Tibial nerve (tissue), 4 donors: ENCODE results near the gene MEP1A. TPM values are rescaled to one million over a fixed set of nuclear protein-coding genes. Genes with fewer than 3 reads are reported as not detected.

Source experiments
- DNase-seq, 2 donors: peaks; one replicate each; pipeline ENCODE4 v3.0.0-alpha.2; 2019; ENCODE audit warnings: low spot score in 2 of 2
- H3K27ac ChIP-seq, 4 donors: fragments of 200-600 bp; sonication (generic) in 3 of 4; one replicate each; pipeline ENCODE4 v1.5.1; 2017 to 2019; ENCODE audit warnings: mild to moderate bottlenecking in 1 of 4
- H3K27me3 ChIP-seq, 2 donors: fragments of 200-600 bp; sonication (generic) in 1 of 2; one replicate each; pipeline versions ENCODE4 v1.5.1 to v1.6.0; 2017 to 2019
- H3K36me3 ChIP-seq, 3 donors: fragments of 200-600 bp; sonication (generic); one replicate each; pipeline ENCODE4 v1.5.1; 2018 to 2019
- H3K4me1 ChIP-seq, 4 donors: fragments of 200-600 bp; sonication (generic) in 3 of 4; one replicate each; pipeline ENCODE4 v1.5.1; 2017 to 2019
- H3K4me3 ChIP-seq, 4 donors: fragments of 200-600 bp; sonication (generic) in 3 of 4; one replicate each; pipeline ENCODE4 v1.5.1; 2017 to 2019; ENCODE audit warnings: mild to moderate bottlenecking in 1 of 4, moderate library complexity in 1 of 4
- H3K9me3 ChIP-seq, 4 donors: fragments of 200-600 bp; sonication (generic) in 3 of 4; one replicate each; pipeline ENCODE4 v1.5.1; 2017 to 2019
- EP300 ChIP-seq, 2 donors: sonication (generic); formaldehyde crosslinking; IDR thresholded peaks; one replicate each; pipeline ENCODE4 v1.6.1; 2017; ENCODE audit warnings: antibody characterized with exemption in 2 of 2, mild to moderate bottlenecking in 1 of 2
- POLR2A ChIP-seq, 2 donors: fragments of 450-650 bp; IDR thresholded peaks; one replicate each; pipeline ENCODE4 v1.6.1; 2017; ENCODE audit warnings: antibody characterized with exemption in 2 of 2, mild to moderate bottlenecking in 2 of 2, moderate library complexity in 2 of 2
- WGBS, 2 donors: methylation state at CpG; one replicate each; pipeline ENCODE4 v1.1.5; 2018; 5-methylcytosine and 5-hydroxymethylcytosine counted together
- total RNA-seq, 4 donors: library from RNA; depleted of rRNA; stranded (reverse); fragments of >200 nt; gene quantifications; one replicate each; pipeline ENCODE4 v1.1.0, GENCODE V29; 2016
- TF ChIP-seq, protein P1 (sequence below), 5 experiments: fragments of 200-600 bp in 3 of 5; fragments of 450-650 bp in 2 of 5; sonication (generic) in 3 of 5; IDR thresholded peaks; one replicate each; pipeline ENCODE4 v1.5.1; 2016 to 2019; ENCODE audit warnings: antibody characterized with exemption in 5 of 5, mild to moderate bottlenecking in 3 of 5, moderate library complexity in 2 of 5

Gene MEP1A
- total RNA-seq, 4 donors from 2014 or later, result not detected

DNA sequence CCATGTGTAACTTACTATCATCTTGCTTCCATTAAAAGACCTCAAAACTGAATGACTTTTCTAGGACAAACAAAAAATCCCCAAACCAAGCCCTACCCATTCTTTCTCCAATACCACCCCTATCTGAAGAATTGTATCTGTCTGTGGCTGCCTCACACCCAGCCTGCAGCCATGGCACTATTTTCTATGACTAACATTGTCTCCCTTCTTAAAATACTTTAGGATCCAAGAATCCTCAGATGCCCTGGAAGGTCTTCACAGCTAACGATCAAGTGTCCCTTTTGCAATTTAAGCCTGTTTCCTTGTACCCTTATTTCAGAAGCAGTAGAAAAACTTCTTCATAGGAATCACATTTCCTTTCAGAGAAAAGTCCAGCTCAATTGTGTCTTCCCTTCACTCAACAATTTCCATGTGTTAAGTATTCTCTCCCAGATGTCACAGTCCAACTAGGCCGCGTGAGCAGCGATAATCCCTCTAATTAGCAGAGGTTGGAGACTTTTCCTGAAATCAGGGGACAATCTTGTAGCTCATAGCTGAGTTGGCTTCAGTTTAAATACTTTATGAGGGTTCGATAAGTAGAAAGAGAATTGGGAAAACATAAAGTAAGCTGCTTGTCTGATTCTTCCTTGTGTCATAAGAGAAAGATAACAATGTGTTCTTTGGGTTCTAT, 5.2 kb upstream of the MEP1A start:
- no peaks in the 10 kb centered on the region for H3K4me1 ChIP-seq
- DNase-seq, result no peak
- WGBS, 2 donors, result 89 to 90% methylated on average over 5 of the region's 5 CpGs
- H3K9me3 ChIP-seq, result no peaks in the 10 kb centered on the region
- no peak overlapping the region for H3K27ac ChIP-seq
- TF ChIP-seq, protein P1, sequence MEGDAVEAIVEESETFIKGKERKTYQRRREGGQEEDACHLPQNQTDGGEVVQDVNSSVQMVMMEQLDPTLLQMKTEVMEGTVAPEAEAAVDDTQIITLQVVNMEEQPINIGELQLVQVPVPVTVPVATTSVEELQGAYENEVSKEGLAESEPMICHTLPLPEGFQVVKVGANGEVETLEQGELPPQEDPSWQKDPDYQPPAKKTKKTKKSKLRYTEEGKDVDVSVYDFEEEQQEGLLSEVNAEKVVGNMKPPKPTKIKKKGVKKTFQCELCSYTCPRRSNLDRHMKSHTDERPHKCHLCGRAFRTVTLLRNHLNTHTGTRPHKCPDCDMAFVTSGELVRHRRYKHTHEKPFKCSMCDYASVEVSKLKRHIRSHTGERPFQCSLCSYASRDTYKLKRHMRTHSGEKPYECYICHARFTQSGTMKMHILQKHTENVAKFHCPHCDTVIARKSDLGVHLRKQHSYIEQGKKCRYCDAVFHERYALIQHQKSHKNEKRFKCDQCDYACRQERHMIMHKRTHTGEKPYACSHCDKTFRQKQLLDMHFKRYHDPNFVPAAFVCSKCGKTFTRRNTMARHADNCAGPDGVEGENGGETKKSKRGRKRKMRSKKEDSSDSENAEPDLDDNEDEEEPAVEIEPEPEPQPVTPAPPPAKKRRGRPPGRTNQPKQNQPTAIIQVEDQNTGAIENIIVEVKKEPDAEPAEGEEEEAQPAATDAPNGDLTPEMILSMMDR (IDR thresholded peaks at IDR 0.05), result no peak
- TF ChIP-seq EP300 (IDR thresholded peaks at IDR 0.05) (no peak), POLR2A (IDR thresholded peaks at IDR 0.05) (no peak)
- H3K4me3 ChIP-seq, result no peak overlapping the region
- H3K36me3 ChIP-seq, result no peaks in the 10 kb centered on the region
- H3K27me3 ChIP-seq, result no peaks in the 10 kb centered on the region

DNA sequence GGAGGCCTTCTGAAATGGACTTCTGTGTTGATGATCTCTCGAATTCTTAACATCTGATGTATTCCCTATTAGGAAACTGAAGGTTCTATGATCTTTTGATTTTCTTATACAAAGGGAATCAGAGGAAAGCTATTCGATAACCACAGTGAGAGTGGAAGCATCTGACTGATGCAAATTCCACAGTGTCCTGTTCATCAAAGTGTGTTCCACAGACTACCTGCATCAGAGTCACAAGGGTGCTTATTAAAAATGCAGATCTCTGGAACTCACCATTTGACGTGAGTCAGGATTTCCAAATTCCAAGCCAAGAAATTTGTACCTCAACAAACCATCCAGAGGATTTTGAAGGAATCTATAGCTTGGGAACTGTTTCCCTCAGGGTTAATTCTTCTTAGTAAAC, 4.4 kb upstream of the MEP1A start:
- H3K36me3 ChIP-seq, result no peaks in the 10 kb centered on the region

DNA sequence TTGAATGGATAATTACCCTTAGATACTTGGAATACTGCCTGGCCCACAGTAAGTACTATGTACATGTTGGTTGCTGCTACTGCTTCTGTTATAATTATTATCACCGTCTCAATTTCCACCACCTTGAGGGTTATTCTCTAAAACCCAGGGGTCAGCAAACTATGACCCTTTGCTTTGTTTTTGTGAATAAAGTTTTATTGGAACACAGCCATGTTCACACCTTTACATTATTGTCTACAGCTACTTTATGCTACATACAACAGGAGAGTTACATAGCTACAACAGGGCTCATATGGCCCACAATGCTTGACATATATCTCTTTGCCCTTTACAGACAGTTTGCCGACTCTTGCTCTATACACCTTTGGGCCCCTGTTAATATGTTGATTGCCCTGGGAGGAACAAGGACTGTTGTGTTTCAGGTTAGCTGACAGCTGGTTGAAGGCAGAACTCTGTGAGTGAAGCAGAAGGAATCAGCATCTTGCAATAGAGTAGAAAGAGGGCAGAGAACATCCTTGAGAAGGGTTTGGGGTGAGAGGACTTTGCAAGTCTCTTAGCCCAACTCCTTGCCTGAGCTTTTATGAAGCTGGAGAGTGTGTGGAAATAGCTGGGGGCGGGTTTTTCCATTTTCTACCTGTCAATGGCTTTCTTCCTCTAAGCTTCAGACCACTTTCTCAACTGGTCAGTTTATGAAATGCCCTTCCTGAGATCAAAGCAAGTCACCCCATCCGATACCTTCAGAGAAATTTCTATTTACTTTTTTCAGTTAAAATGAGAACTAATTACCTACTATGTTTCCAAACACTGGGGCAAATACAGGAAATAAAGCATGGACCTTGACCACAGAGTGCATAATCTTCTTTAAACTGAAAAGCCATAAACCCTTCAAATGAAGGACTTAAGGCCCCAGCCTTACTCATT, 3.5 kb upstream of the MEP1A start:
- TF ChIP-seq, protein P1 (IDR thresholded peaks at IDR 0.05), result no peak
- no peak for TF ChIP-seq EP300 (IDR thresholded peaks at IDR 0.05)
- TF ChIP-seq POLR2A (IDR thresholded peaks at IDR 0.05), result no peak
- Histone ChIP-seq H3K27ac (no peak overlapping the region), H3K4me3 (no peak overlapping the region), H3K27me3 (no peaks in the 10 kb centered on the region), H3K9me3 (no peaks in the 10 kb centered on the region), H3K4me1 (no peaks in the 10 kb centered on the region), H3K36me3 (no peaks in the 10 kb centered on the region)
- WGBS, 2 donors, result 76 to 83% methylated on average over 4 of the region's 4 CpGs
- DNase-seq, result no peak

More for the DNA sequence above, 4.4 kb upstream of the MEP1A start:
- DNase-seq, result no peak
- TF ChIP-seq, protein P1 (IDR thresholded peaks at IDR 0.05), result no peak
- TF ChIP-seq POLR2A (IDR thresholded peaks at IDR 0.05), result no peak
- no peak for TF ChIP-seq EP300 (IDR thresholded peaks at IDR 0.05)
- H3K27me3 ChIP-seq, result no peaks in the 10 kb centered on the region
- no peaks in the 10 kb centered on the region for H3K9me3 ChIP-seq
- H3K27ac ChIP-seq, result no peak overlapping the region
- 89 to 93% methylated on average over 3 of the region's 3 CpGs for WGBS, 2 donors
- no peaks in the 10 kb centered on the region for H3K4me1 ChIP-seq
- no peak overlapping the region for H3K4me3 ChIP-seq

- TF ChIP-seq EP300 (IDR thresholded peaks at IDR 0.05), result no peak
- TF ChIP-seq POLR2A (IDR thresholded peaks at IDR 0.05), result no peak
- TF ChIP-seq, protein P1 (IDR thresholded peaks at IDR 0.05), result no peak
- no peaks in the 10 kb centered on the region for H3K9me3 ChIP-seq
- no peak for DNase-seq
These were observed 2.8 kb upstream of the MEP1A start for GRCh38 chr6:46790355-46790874.

GRCh38 chr6:46792635-46793034, 554 bp upstream of the MEP1A start:
- H3K9me3 ChIP-seq, result no peaks in the 10 kb centered on the region
- WGBS, 2 donors, result 34 to 86% methylated on average over 1 of the region's 1 CpG
- no peaks in the 10 kb centered on the region for H3K4me1 ChIP-seq
- TF ChIP-seq POLR2A (IDR thresholded peaks at IDR 0.05), result no peak
- no peak for TF ChIP-seq EP300 (IDR thresholded peaks at IDR 0.05)
- TF ChIP-seq, protein P1 (IDR thresholded peaks at IDR 0.05), result no peak
- no peaks in the 10 kb centered on the region for H3K27me3 ChIP-seq
- H3K27ac ChIP-seq, result no peak overlapping the region
- H3K4me3 ChIP-seq, result no peak overlapping the region
- no peak for DNase-seq
- no peaks in the 10 kb centered on the region for H3K36me3 ChIP-seq

More at GRCh38 chr6:46790355-46790874, 2.8 kb upstream of the MEP1A start:
- H3K4me3 ChIP-seq, result no peak overlapping the region
- H3K27ac ChIP-seq, result no peak overlapping the region
- no peaks in the 10 kb centered on the region for H3K36me3 ChIP-seq
- H3K27me3 ChIP-seq, result no peaks in the 10 kb centered on the region
- no peaks in the 10 kb centered on the region for H3K4me1 ChIP-seq
